OCI-LY7 (cell line): ENCODE results near the gene MYO1C. TPM values are rescaled to one million over a fixed set of nuclear protein-coding genes. Genes with fewer than 3 reads are reported as not detected.
A peak's percentile ranks its signal among the peaks of the same experiment; 100 is the strongest.

Experiments used
- BruUV-seq: library from RNA; stranded (reverse); fragments of 400-500 nt; replicated peaks from 2 replicates; lab custom pipeline; 2021; lab: Mats Ljungman, UMichigan
- CTCF ChIA-PET: fragments of 300-600 bp; sonication (Branson Sonifier 250); formaldehyde crosslinking; loops from one replicate; lab custom pipeline; 2022; ENCODE audit warnings: antibody characterized with exemption; ENCODE audit not compliant: unreplicated experiment; lab: Charles Lee
- POLR2A ChIA-PET: fragments of 300-600 bp; sonication (Branson Sonifier 250); formaldehyde crosslinking; loops from one replicate; lab custom pipeline; 2022; ENCODE audit warnings: antibody characterized with exemption; lab: Charles Lee
- DNase-seq: peaks from one replicate; pipeline ENCODE4 v3.0.0-alpha.2; 2015; ENCODE audit warnings: low spot score
- H2AFZ ChIP-seq: fragments of 200-600 bp; sonication (generic), shearing (Covaris generic); 2 replicates; pipeline ENCODE4 v1.6.1; 2014; ENCODE audit warnings: mild to moderate bottlenecking, antibody characterized with exemption, low read length, moderate library complexity
- H3K27ac ChIP-seq: fragments of 200-600 bp; sonication (generic); 2 replicates; pipeline ENCODE4 v1.5.1; 2014; ENCODE audit warnings: mixed run types, low read depth, mild to moderate bottlenecking, moderate library complexity, low read length, inconsistent platforms; ENCODE audit not compliant: poor library complexity, severe bottlenecking
- H3K36me3 ChIP-seq: fragments of 200-600 bp; sonication (generic); 2 replicates; pipeline ENCODE4 v1.6.1; 2014; ENCODE audit warnings: mild to moderate bottlenecking, antibody characterized with exemption, low read length, moderate library complexity, mixed read lengths; ENCODE audit not compliant: insufficient read depth
- H3K4me1 ChIP-seq: fragments of 200-600 bp; sonication (generic); 2 replicates; pipeline ENCODE4 v1.5.1; 2014; ENCODE audit warnings: mild to moderate bottlenecking, low read length; ENCODE audit not compliant: insufficient read depth, poor library complexity, severe bottlenecking
- H3K4me2 ChIP-seq: fragments of 200-600 bp; sonication (generic); 2 replicates; pipeline ENCODE4 v1.6.1; 2014; ENCODE audit warnings: mild to moderate bottlenecking, low read length
- H3K4me3 ChIP-seq: fragments of 200-600 bp; sonication (generic); 2 replicates; pipeline ENCODE4 v1.5.1; 2014; ENCODE audit warnings: mild to moderate bottlenecking, low read depth, low read length; ENCODE audit not compliant: poor library complexity, severe bottlenecking
- H3K79me2 ChIP-seq: fragments of 200-600 bp; sonication (generic); 2 replicates; pipeline ENCODE4 v1.6.1; 2016; ENCODE audit warnings: low read depth, mild to moderate bottlenecking, low read length, moderate library complexity, mixed read lengths; ENCODE audit not compliant: insufficient read depth
- H3K9me2 ChIP-seq: fragments of 200-600 bp; sonication (generic); 2 replicates; pipeline ENCODE4 v1.6.1; 2016; ENCODE audit warnings: mild to moderate bottlenecking, low read length, mixed read lengths; ENCODE audit not compliant: insufficient read depth
- H3K9me3 ChIP-seq: fragments of 200-600 bp; sonication (generic); 2 replicates; pipeline ENCODE4 v1.6.1; 2014; ENCODE audit warnings: mild to moderate bottlenecking, mixed run types, low read length, mixed read lengths
- H4K20me1 ChIP-seq: fragments of 200-600 bp; sonication (generic); 2 replicates; pipeline ENCODE4 v1.6.1; 2014; ENCODE audit warnings: mild to moderate bottlenecking, antibody characterized with exemption, low read length, moderate library complexity, mixed read lengths; ENCODE audit not compliant: insufficient read depth
- CTCF ChIP-seq: fragments of 200-600 bp; sonication (generic); conservative IDR thresholded peaks from 2 replicates; pipeline ENCODE4 v1.5.1; 2014; ENCODE audit warnings: mild to moderate bottlenecking, antibody characterized with exemption, low read length, moderate library complexity, mixed read lengths
- EZH2phosphoT487 ChIP-seq: fragments of 200-600 bp; sonication (generic); IDR thresholded peaks from 2 replicates; pipeline ENCODE4 v1.6.1; 2018; ENCODE audit warnings: low read depth, borderline replicate concordance, mild to moderate bottlenecking, mixed run types, antibody characterized with exemption, low read length, moderate library complexity, mixed read lengths
- intact Hi-C: fragments of 100-400 bp; cut with micrococcal nuclease; formaldehyde crosslinking; loops from one replicate; pipeline ENCODE4 v1.10.0; 2022; ENCODE audit not compliant: unreplicated experiment
- total RNA-seq, 2 experiments: library from RNA; depleted of rRNA in 1 of 2; stranded (reverse); fragments of >200 nt in 1 of 2; shearing (Covaris generic) in 1 of 2; gene quantifications; 2 replicates each; pipeline ENCODE4 v1.2.3, GENCODE V29; 2014 to 2022

Gene MYO1C
- total RNA-seq, 2 experiments from 2014 or later: 17.2 to 74.4 TPM

- TF ChIP-seq EZH2phosphoT487 (no peak), CTCF (no peak)
- no peaks in the 10 kb centered on the region for H3K36me3 ChIP-seq
- no peaks in the 10 kb centered on the region for H4K20me1 ChIP-seq
- intact Hi-C loops: no loop called here
- H3K27ac ChIP-seq: no peak overlapping the region
- no peaks in the 10 kb centered on the region for H3K9me3 ChIP-seq
- POLR2A ChIA-PET: no interaction called here
- no peaks in the 10 kb centered on the region for H3K9me2 ChIP-seq
- H3K4me3 ChIP-seq: no peak overlapping the region
- H2AFZ ChIP-seq: no peak overlapping the region
- DNase-seq: no peak
- CTCF ChIA-PET: no interaction called here
- H3K79me2 ChIP-seq: no peaks in the 10 kb centered on the region; the same call in 1 of the 2 replicates
- no peak overlapping the region for H3K4me2 ChIP-seq
- H3K4me1 ChIP-seq: peaks cover 24% of the 10 kb centered on the region
- no TSS peak for BruUV-seq
Measured at GRCh38 chr17:1493291-1493980, 950 bp upstream of the MYO1C start.

GRCh38 chr17:1491443-1492248 is 840 bp downstream of the MYO1C start:
- ChIA-PET CTCF (no interaction called here), POLR2A (no interaction called here)
- Histone ChIP-seq H3K4me3 (peak overlapping the region; percentile 80), H3K79me2 (no peaks in the 10 kb centered on the region; the same call in 1 of the 2 replicates), H2AFZ (peak overlapping the region; percentile 64; the same call in 1 of the 2 replicates), H4K20me1 (no peaks in the 10 kb centered on the region), H3K36me3 (no peaks in the 10 kb centered on the region), H3K4me2 (peak overlapping the region; percentile 95), H3K4me1 (peaks cover 38% of the 10 kb centered on the region), H3K27ac (peak overlapping the region; percentile 73), H3K9me3 (no peaks in the 10 kb centered on the region), H3K9me2 (no peaks in the 10 kb centered on the region)
- no peak for TF ChIP-seq CTCF
- TF ChIP-seq EZH2phosphoT487: no peak
- BruUV-seq: no TSS peak
- DNase-seq: peak; percentile 68
- intact Hi-C loops: no loop called here
